Prostate gland (tissue), 2 donors: ENCODE results near the gene PLXNB3. TPM values are rescaled to one million over a fixed set of nuclear protein-coding genes. Genes with fewer than 3 reads are reported as not detected.

Experiments
- DNase-seq: peaks from one replicate; pipeline ENCODE4 v3.0.0-alpha.2; 2019; ENCODE audit warnings: low spot score
- H3K27ac ChIP-seq, 2 donors: fragments of 200-600 bp; sonication (generic); 2 replicates each; pipeline ENCODE4 v1.5.1; 2017 to 2019
- H3K27me3 ChIP-seq: fragments of 200-600 bp; sonication (generic); replicated peaks from 2 replicates; pipeline ENCODE4 v1.5.1; 2019; ENCODE audit not compliant: insufficient read depth
- H3K36me3 ChIP-seq, 2 donors: fragments of 200-600 bp; sonication (generic); 1 replicate in 1 of 2; 2 replicates in 1 of 2; pipeline versions ENCODE4 v1.5.1 to v1.8.1; 2017 to 2019
- H3K4me1 ChIP-seq: fragments of 200-600 bp; sonication (generic); replicated peaks from 2 replicates; pipeline ENCODE4 v1.5.1; 2019
- H3K4me3 ChIP-seq, 2 donors: fragments of 200-600 bp; sonication (generic); 2 replicates each; pipeline ENCODE4 v1.5.1; 2017 to 2019
- H3K9me3 ChIP-seq: fragments of 200-600 bp; sonication (generic); 2 replicates; pipeline ENCODE4 v1.5.1; 2017
- POLR2A ChIP-seq: fragments of 450-650 bp; IDR thresholded peaks from one replicate; pipeline ENCODE4 v1.6.1; 2016; ENCODE audit warnings: antibody characterized with exemption, mild to moderate bottlenecking
- POLR2AphosphoS5 ChIP-seq: sonication (generic); formaldehyde crosslinking; IDR thresholded peaks from one replicate; pipeline ENCODE4 v1.6.1; 2017; ENCODE audit warnings: antibody characterized with exemption
- WGBS: methylation state at CpG from one replicate; pipeline ENCODE4 v1.1.5; 2018; 5-methylcytosine and 5-hydroxymethylcytosine counted together
- intact Hi-C: fragments of 100-400 bp; cut with DNase I; formaldehyde crosslinking; loops from one replicate; pipeline ENCODE4 v1.14.2; 2022
- total RNA-seq, 2 donors: library from RNA; depleted of rRNA; stranded (reverse); fragments of >200 nt; gene quantifications; one replicate each; pipeline ENCODE4 v1.1.0, GENCODE V29; 2016
- TF ChIP-seq, protein P1 (sequence below), 4 experiments: fragments of 200-600 bp in 2 of 4; fragments of 450-650 bp in 2 of 4; sonication (generic) in 2 of 4; IDR thresholded peaks; 1 replicate in 3 of 4; 2 replicates in 1 of 4; pipeline ENCODE4 v1.5.1; 2016 to 2019; ENCODE audit warnings: antibody characterized with exemption in 4 of 4, mild to moderate bottlenecking in 2 of 4, moderate library complexity in 2 of 4

PLXNB3 gene
- total RNA-seq, 2 donors from 2014 or later: 20.9 to 52.7 TPM

DNA sequence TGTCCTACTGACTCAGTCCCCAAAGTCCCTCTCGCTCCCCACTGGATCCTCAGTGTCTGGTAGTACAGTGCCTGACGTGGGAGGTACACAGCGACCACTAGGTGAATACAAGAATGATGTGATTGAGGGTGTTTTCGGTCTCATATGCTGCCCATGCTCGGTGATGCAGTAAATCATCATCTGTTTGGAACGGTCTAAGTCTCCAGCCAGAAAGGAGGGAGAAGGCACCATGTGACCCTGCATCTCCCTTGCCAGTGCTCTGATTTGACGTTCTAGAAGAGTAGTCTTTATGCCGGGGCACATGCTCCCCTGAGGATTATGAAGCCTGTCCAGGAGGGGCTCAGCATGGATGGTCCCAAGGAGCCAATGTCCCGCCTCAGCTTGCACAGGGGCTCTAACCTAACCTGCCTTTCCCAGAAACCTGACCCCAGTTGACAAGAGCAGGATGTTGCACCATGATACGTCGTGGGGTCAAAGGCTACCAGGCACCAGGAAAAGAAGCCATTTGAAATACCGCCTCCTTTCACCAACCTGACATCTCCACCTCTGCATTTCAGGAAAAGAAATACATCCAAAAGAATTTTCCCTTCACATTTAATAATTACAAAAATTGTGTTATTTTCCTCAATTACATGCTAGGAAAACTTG is 13.8 kb upstream of the PLXNB3 start:
- Histone ChIP-seq H3K9me3 (no peaks in the 10 kb centered on the region), H3K4me3 (no peak overlapping the region)

DNA sequence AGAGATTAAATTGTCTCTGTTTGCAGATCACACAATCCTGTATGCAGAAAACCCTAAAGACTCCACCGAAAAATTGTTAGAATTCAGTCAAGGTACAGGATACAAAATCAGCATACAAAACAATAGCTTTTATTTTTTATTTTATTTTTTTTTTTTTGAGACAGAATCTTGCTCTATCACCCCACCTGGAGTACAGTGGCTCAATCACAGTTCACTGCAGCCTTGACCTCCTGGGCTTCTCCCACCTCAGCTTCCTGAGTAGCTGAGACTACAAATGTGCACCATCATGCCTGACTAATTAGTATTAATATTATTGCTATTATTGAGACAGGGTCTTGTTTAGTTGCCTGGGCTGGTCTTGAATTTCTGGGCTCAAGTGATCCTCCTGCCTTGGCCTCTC is 8.9 kb upstream of the PLXNB3 start:
- intact Hi-C loops: no loop called here
- DNase-seq: no peak

More for the DNA sequence above, 13.8 kb upstream of the PLXNB3 start:
- WGBS: 77% methylated on average over 10 of the region's 12 CpGs
- TF ChIP-seq, protein P1, sequence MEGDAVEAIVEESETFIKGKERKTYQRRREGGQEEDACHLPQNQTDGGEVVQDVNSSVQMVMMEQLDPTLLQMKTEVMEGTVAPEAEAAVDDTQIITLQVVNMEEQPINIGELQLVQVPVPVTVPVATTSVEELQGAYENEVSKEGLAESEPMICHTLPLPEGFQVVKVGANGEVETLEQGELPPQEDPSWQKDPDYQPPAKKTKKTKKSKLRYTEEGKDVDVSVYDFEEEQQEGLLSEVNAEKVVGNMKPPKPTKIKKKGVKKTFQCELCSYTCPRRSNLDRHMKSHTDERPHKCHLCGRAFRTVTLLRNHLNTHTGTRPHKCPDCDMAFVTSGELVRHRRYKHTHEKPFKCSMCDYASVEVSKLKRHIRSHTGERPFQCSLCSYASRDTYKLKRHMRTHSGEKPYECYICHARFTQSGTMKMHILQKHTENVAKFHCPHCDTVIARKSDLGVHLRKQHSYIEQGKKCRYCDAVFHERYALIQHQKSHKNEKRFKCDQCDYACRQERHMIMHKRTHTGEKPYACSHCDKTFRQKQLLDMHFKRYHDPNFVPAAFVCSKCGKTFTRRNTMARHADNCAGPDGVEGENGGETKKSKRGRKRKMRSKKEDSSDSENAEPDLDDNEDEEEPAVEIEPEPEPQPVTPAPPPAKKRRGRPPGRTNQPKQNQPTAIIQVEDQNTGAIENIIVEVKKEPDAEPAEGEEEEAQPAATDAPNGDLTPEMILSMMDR (IDR thresholded peaks at IDR 0.05): no peak
- TF ChIP-seq POLR2A (no peak), POLR2AphosphoS5 (no peak)
- H3K36me3 ChIP-seq: no peaks in the 10 kb centered on the region
- no peaks in the 10 kb centered on the region for H3K4me1 ChIP-seq
- no peaks in the 10 kb centered on the region for H3K27me3 ChIP-seq
- H3K27ac ChIP-seq: no peak overlapping the region
- intact Hi-C loops: no loop called here
- DNase-seq: no peak

DNA sequence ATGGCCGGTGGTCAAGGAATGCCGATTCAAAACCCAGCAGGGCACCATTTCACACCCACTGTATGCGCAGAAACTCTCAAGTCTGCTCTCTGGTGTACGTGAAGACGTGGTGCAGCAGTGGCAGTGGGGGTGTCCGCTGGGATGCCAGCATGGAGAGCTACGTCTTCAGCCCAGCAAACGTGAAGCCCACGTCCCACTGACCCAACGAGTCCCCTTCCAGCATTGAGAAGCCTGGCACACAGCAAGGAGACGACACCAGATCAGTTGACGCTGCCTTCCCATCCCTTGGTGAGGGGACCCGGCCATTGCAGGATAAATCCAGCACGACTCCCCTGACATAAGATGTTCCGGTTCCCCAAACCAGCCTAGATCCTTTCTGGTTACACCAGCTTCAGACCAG is 2.2 kb upstream of the PLXNB3 start:
- H3K9me3 ChIP-seq: no peaks in the 10 kb centered on the region
- no peak overlapping the region for H3K4me3 ChIP-seq
- H3K4me1 ChIP-seq: no peaks in the 10 kb centered on the region
- WGBS: 84% methylated on average over 15 of the region's 15 CpGs
- no peak for DNase-seq
- H3K27me3 ChIP-seq: no peaks in the 10 kb centered on the region
- H3K27ac ChIP-seq: no peak overlapping the region
- TF ChIP-seq, protein P1 (IDR thresholded peaks at IDR 0.05): no peak
- no peak for TF ChIP-seq POLR2AphosphoS5
- no peak for TF ChIP-seq POLR2A
- no peaks in the 10 kb centered on the region for H3K36me3 ChIP-seq
- intact Hi-C loops: loop anchor here (5.0 kb wide), 1 partner anchor 185 kb away; no protein-coding TSS in a partner anchor

More for the DNA sequence above, 8.9 kb upstream of the PLXNB3 start:
- H3K9me3 ChIP-seq: no peaks in the 10 kb centered on the region
- WGBS: 94% methylated on average over 1 of the region's 1 CpG
- H3K36me3 ChIP-seq: no peaks in the 10 kb centered on the region
- no peak overlapping the region for H3K4me3 ChIP-seq
- TF ChIP-seq POLR2A (no peak), POLR2AphosphoS5 (no peak)
- TF ChIP-seq, protein P1 (IDR thresholded peaks at IDR 0.05): no peak
- H3K27me3 ChIP-seq: no peaks in the 10 kb centered on the region
- no peak overlapping the region for H3K27ac ChIP-seq
- no peaks in the 10 kb centered on the region for H3K4me1 ChIP-seq

DNA sequence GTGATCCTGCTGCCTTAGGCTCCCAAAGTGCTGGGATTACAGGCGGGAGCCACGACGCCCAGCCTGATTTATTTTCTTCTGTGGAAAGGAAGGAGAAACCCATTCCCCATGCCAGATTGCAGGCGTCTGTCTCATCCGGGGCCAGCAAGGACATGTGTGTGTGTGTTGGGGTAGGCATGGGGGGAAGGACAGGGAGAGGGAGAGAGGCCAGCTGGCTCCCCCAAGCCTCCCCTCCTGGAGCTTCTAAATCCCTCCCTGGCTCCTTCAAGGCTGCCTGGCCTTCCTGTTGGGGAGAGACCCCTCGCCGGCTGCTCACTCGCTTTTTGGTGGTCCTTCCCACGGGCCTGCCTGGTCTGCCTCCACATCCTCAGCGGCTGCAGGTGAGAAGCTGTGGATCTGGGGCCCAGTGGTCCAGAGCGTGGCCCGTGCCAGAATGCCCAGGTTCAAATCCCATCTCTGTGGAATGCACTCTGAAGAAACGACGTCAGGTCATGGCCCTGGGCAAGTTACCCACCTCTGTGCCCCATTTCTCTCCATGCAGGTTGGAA is 1.3 kb upstream of the PLXNB3 start:
- H3K9me3 ChIP-seq: no peaks in the 10 kb centered on the region
- no peaks in the 10 kb centered on the region for H3K36me3 ChIP-seq
- no peak overlapping the region for H3K27ac ChIP-seq
- DNase-seq: no peak
- intact Hi-C loops: loop anchor here (5.0 kb wide), 1 partner anchor 185 kb away; no protein-coding TSS in a partner anchor
- no peak for TF ChIP-seq POLR2A
- TF ChIP-seq, protein P1 (IDR thresholded peaks at IDR 0.05): no peak
- no peak for TF ChIP-seq POLR2AphosphoS5
- H3K27me3 ChIP-seq: no peaks in the 10 kb centered on the region
- no peaks in the 10 kb centered on the region for H3K4me1 ChIP-seq
- no peak overlapping the region for H3K4me3 ChIP-seq
- WGBS: 87% methylated on average over 13 of the region's 14 CpGs
